HUES64 (cell line): ENCODE data around the gene ARHGAP22.

ENCODE experiments used
- H3K27ac ChIP-seq: 2 replicates; pipeline ENCODE4 v1.7.0; 2013; ENCODE audit warnings: low read depth, low read length, inconsistent platforms
- H3K27me3 ChIP-seq: 2 replicates; pipeline ENCODE4 v1.6.1; 2013; ENCODE audit warnings: mild to moderate bottlenecking, low read length; ENCODE audit not compliant: insufficient read depth
- H3K36me3 ChIP-seq: 2 replicates; pipeline ENCODE4 v1.6.1; 2013; ENCODE audit warnings: mild to moderate bottlenecking, low read length; ENCODE audit not compliant: insufficient read depth
- H3K4me1 ChIP-seq: 2 replicates; pipeline ENCODE4 v1.6.1; 2013; ENCODE audit warnings: mild to moderate bottlenecking, low read length, moderate library complexity; ENCODE audit not compliant: insufficient read depth
- H3K4me3 ChIP-seq: 2 replicates; pipeline ENCODE4 v1.5.1; 2013; ENCODE audit warnings: mild to moderate bottlenecking, low read length, moderate library complexity
- H3K9ac ChIP-seq: 2 replicates; pipeline ENCODE4 v1.6.1; 2013; ENCODE audit warnings: mild to moderate bottlenecking, low read depth, low read length
- H3K9me3 ChIP-seq: 2 replicates; pipeline ENCODE4 v1.6.1; 2013; ENCODE audit warnings: low read depth, low read length; ENCODE audit not compliant: insufficient read depth
- WGBS: fragments of 150-250, 120-280 bp; methylation state at CpG from one replicate; pipeline ENCODE4 v1.1.7; 2013; ENCODE audit warnings: missing lambda C conversion rate; 5-methylcytosine and 5-hydroxymethylcytosine counted together

Gene ARHGAP22

GRCh38 chr10:48594803-48595538 is 9.9 kb downstream of the ARHGAP22 start:
- no peaks in the 10 kb centered on the region for H3K36me3 ChIP-seq
- H3K9me3 ChIP-seq, result no peaks in the 10 kb centered on the region
- peak overlapping the region; percentile 62; the same call in 1 of the 2 replicates for H3K27ac ChIP-seq
- peak overlapping the region; percentile 16; the same call in 1 of the 2 replicates for H3K4me3 ChIP-seq
- 31% methylated on average over 7 of the region's 7 CpGs for WGBS
- H3K4me1 ChIP-seq, result peaks cover 14% of the 10 kb centered on the region
- H3K9ac ChIP-seq, result no peak overlapping the region
- H3K27me3 ChIP-seq, result no peaks in the 10 kb centered on the region

- H3K36me3 ChIP-seq, result no peaks in the 10 kb centered on the region
- no peaks in the 10 kb centered on the region for H3K27me3 ChIP-seq
- peak overlapping the region; percentile 62 for H3K27ac ChIP-seq
- no peak overlapping the region for H3K9ac ChIP-seq
- WGBS, result 72% methylated on average over 4 of the region's 4 CpGs
- H3K4me3 ChIP-seq, result peak overlapping the region; percentile 16; the same call in 1 of the 2 replicates
- peaks cover 14% of the 10 kb centered on the region for H3K4me1 ChIP-seq
- H3K9me3 ChIP-seq, result no peaks in the 10 kb centered on the region
Measured at GRCh38 chr10:48594371-48594770, 10.5 kb downstream of the ARHGAP22 start.

GRCh38 chr10:48592346-48592745 is 12.5 kb downstream of the ARHGAP22 start:
- WGBS, result 92% methylated on average over 6 of the region's 6 CpGs
- H3K4me3 ChIP-seq, result no peak overlapping the region
- no peaks in the 10 kb centered on the region for H3K36me3 ChIP-seq
- H3K4me1 ChIP-seq, result peaks cover 14% of the 10 kb centered on the region
- no peak overlapping the region for H3K27ac ChIP-seq
- H3K9me3 ChIP-seq, result no peaks in the 10 kb centered on the region
- no peaks in the 10 kb centered on the region for H3K27me3 ChIP-seq
- no peak overlapping the region for H3K9ac ChIP-seq

GRCh38 chr10:48590945-48591344 is 13.9 kb downstream of the ARHGAP22 start:
- H3K27me3 ChIP-seq, result no peaks in the 10 kb centered on the region
- peaks cover 14% of the 10 kb centered on the region for H3K4me1 ChIP-seq
- no peak overlapping the region for H3K9ac ChIP-seq
- no peaks in the 10 kb centered on the region for H3K9me3 ChIP-seq
- no peak overlapping the region for H3K4me3 ChIP-seq
- 92% methylated on average over 10 of the region's 10 CpGs for WGBS
- no peaks in the 10 kb centered on the region for H3K36me3 ChIP-seq
- H3K27ac ChIP-seq, result no peak overlapping the region

GRCh38 chr10:48589266-48589665 is 15.6 kb downstream of the ARHGAP22 start:
- H3K27me3 ChIP-seq, result no peaks in the 10 kb centered on the region

GRCh38 chr10:48587819-48588218 is 17.1 kb downstream of the ARHGAP22 start:
- no peaks in the 10 kb centered on the region for H3K4me1 ChIP-seq
- peaks cover 13% of the 10 kb centered on the region; the same call in 1 of the 2 replicates for H3K9me3 ChIP-seq
- no peaks in the 10 kb centered on the region for H3K27me3 ChIP-seq
- WGBS, result 79% methylated on average over 3 of the region's 3 CpGs
- H3K36me3 ChIP-seq, result no peaks in the 10 kb centered on the region
- no peak overlapping the region for H3K27ac ChIP-seq
- H3K4me3 ChIP-seq, result no peak overlapping the region
- H3K9ac ChIP-seq, result no peak overlapping the region

More at GRCh38 chr10:48589266-48589665, 15.6 kb downstream of the ARHGAP22 start:
- Histone ChIP-seq H3K9me3 (peaks cover 13% of the 10 kb centered on the region; the same call in 1 of the 2 replicates), H3K27ac (no peak overlapping the region), H3K36me3 (no peaks in the 10 kb centered on the region), H3K4me1 (peaks cover 4% of the 10 kb centered on the region), H3K9ac (no peak overlapping the region), H3K4me3 (no peak overlapping the region)
- 91% methylated on average over 5 of the region's 5 CpGs for WGBS

- H3K27ac ChIP-seq, result no peak overlapping the region
- peaks cover 13% of the 10 kb centered on the region; the same call in 1 of the 2 replicates for H3K9me3 ChIP-seq
- H3K4me1 ChIP-seq, result no peaks in the 10 kb centered on the region
- 75% methylated on average over 2 of the region's 2 CpGs for WGBS
- H3K36me3 ChIP-seq, result no peaks in the 10 kb centered on the region
- no peaks in the 10 kb centered on the region for H3K27me3 ChIP-seq
- no peak overlapping the region for H3K4me3 ChIP-seq
- no peak overlapping the region for H3K9ac ChIP-seq
Measured at GRCh38 chr10:48587101-48587500, 17.8 kb downstream of the ARHGAP22 start.

- Histone ChIP-seq H3K4me3 (no peak overlapping the region), H3K36me3 (no peaks in the 10 kb centered on the region), H3K27ac (no peak overlapping the region), H3K27me3 (no peaks in the 10 kb centered on the region), H3K9ac (no peak overlapping the region), H3K9me3 (peaks cover 13% of the 10 kb centered on the region; the same call in 1 of the 2 replicates), H3K4me1 (peaks cover 13% of the 10 kb centered on the region)
- WGBS, result 93% methylated on average over 10 of the region's 10 CpGs
Measured at GRCh38 chr10:48582970-48583369, 21.9 kb downstream of the ARHGAP22 start.

GRCh38 chr10:48580236-48580635 is 24.6 kb downstream of the ARHGAP22 start:
- Histone ChIP-seq H3K4me1 (peaks cover 13% of the 10 kb centered on the region), H3K9me3 (peaks cover 8% of the 10 kb centered on the region; the same call in 1 of the 2 replicates), H3K4me3 (no peak overlapping the region), H3K36me3 (no peaks in the 10 kb centered on the region), H3K27me3 (no peaks in the 10 kb centered on the region), H3K9ac (no peak overlapping the region), H3K27ac (no peak overlapping the region)
- WGBS, result 92% methylated on average over 5 of the region's 5 CpGs

GRCh38 chr10:48579251-48579960 is 25.5 kb downstream of the ARHGAP22 start:
- Histone ChIP-seq H3K4me3 (no peak overlapping the region), H3K27me3 (no peaks in the 10 kb centered on the region), H3K4me1 (peaks cover 13% of the 10 kb centered on the region), H3K9ac (no peak overlapping the region), H3K9me3 (0 out of 2 replicates have a peak, but pooled peaks cover 2% of the 10 kb centered on the region), H3K36me3 (no peaks in the 10 kb centered on the region), H3K27ac (no peak overlapping the region)
- 85% methylated on average over 8 of the region's 8 CpGs for WGBS

GRCh38 chr10:48577158-48577557 is 27.7 kb downstream of the ARHGAP22 start:
- Histone ChIP-seq H3K27me3 (no peaks in the 10 kb centered on the region), H3K27ac (no peak overlapping the region), H3K4me3 (no peak overlapping the region), H3K9me3 (no peaks in the 10 kb centered on the region), H3K4me1 (peaks cover 13% of the 10 kb centered on the region), H3K9ac (no peak overlapping the region), H3K36me3 (no peaks in the 10 kb centered on the region)
- WGBS, result 82% methylated on average over 4 of the region's 5 CpGs
